Astrocyte of the spinal cord (primary cell): ENCODE data around the gene CDK7.

Experiments used
- DNase-seq: peaks from one replicate; pipeline ENCODE4 v3.0.0; 2011; ENCODE audit warnings: low read depth, low spot score
- H3K4me3 ChIP-seq: 2 replicates; pipeline ENCODE4 v1.5.1; 2011; ENCODE audit warnings: low read depth, mild to moderate bottlenecking, low read length, moderate library complexity
- in situ Hi-C: cut with HindIII; loops from 2 replicates; pipeline ENCODE4 v1.10.0; 2017; ENCODE audit warnings: low sequenced_read_pairs
- TF ChIP-seq, protein P1 (sequence below): IDR thresholded peaks from 2 replicates; pipeline ENCODE4 v1.5.1; 2012; ENCODE audit warnings: low read depth, mild to moderate bottlenecking, low read length, inconsistent platforms

CDK7 gene

DNA sequence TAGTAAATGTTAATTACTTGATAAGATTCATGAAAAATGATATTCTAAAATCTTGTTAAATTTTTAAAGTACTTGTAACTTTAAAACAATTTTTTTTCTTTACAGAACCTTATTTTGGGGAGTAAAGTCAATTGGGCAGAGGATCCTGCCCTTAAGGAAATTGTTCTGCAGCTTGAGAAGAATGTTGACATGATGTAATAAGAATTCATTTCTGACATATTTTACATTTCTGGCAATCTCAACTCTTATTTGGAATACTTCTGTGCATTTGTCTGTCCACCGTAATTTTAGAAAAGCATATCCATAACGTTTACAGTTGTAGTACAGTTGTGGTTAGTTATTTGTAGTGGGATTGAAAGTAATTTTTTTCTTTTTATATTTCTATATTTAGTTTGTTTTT lies 25.1 kb upstream of the CDK7 start:
- TF ChIP-seq, protein P1, sequence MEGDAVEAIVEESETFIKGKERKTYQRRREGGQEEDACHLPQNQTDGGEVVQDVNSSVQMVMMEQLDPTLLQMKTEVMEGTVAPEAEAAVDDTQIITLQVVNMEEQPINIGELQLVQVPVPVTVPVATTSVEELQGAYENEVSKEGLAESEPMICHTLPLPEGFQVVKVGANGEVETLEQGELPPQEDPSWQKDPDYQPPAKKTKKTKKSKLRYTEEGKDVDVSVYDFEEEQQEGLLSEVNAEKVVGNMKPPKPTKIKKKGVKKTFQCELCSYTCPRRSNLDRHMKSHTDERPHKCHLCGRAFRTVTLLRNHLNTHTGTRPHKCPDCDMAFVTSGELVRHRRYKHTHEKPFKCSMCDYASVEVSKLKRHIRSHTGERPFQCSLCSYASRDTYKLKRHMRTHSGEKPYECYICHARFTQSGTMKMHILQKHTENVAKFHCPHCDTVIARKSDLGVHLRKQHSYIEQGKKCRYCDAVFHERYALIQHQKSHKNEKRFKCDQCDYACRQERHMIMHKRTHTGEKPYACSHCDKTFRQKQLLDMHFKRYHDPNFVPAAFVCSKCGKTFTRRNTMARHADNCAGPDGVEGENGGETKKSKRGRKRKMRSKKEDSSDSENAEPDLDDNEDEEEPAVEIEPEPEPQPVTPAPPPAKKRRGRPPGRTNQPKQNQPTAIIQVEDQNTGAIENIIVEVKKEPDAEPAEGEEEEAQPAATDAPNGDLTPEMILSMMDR, result no peak
- no peak for DNase-seq
- H3K4me3 ChIP-seq, result no peak overlapping the region
- in situ Hi-C loops, result no loop called here

DNA sequence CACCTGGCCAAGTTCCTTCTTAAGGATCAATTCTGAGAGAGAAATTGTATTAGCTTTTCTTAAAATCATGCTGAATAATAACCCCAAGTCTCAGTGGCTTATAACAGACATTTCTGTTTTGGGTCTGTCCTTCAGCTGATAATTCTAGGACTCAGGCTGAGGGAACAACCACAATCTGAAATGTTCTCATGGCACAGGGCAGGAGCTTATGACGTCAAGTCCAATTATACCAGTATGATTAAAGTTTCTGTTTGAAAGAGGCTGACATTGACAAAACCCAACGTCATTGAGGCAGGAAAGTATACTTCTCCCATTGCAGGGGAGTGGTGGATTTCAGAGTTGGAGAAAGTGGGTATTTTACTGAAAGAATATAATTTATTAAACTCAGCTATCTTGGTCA lies 23.5 kb upstream of the CDK7 start:
- TF ChIP-seq, protein P1, result no peak
- DNase-seq, result no peak
- H3K4me3 ChIP-seq, result no peak overlapping the region
- in situ Hi-C loops, result no loop called here

DNA sequence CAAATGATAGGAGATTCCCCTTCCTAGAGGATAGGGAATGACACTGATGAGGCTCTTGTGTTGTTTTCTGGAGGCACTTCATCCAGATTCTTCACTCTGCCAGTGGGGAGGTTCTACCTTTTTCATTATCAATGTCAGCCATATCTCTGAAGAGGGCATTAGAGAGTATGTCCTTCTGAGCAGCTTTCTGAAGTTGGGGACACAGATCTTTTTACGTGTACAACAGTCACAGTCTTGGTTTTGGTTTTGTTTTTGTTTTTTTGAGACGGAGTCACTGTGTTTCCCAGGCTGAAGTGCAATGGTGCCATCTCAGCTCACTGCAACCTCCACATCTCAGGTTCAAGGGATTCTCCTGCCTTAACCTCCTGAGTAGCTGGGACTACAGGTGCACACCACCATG lies 22.7 kb upstream of the CDK7 start:
- in situ Hi-C loops, result no loop called here
- no peak overlapping the region for H3K4me3 ChIP-seq
- TF ChIP-seq, protein P1, result no peak
- DNase-seq, result no peak

DNA sequence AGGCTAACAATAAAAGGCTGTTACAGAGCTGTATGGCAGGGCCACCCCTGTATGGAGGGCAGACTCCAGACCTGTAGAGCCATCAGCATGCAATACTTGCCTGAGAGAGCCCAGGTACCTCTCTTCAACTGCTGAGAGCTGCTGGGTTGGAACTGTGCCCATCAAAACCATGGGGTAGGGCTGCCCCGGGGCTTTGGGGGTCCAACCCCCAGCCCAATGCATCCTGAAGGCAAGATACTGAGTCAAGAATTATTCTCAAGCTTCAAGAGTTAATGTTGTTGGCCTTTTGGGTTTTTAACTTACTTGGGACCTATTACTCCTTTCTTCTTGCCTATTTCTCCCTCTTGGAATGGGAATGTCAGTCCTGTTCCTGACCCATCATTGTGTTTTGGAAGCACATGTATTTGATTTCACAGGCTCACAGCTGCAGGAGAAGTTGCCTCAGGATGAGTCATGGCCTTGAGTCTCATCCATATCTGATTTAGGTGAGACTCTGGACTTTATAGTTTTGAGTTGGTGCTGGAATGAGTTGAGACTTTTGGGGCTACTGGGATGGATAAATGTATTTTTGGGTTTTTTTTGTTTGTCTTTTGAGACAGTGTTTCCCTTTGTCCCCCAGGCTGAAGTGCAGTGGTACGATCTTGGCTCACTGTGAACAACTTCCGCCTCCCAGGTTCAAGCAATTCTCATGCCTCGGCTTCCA lies 21.0 kb upstream of the CDK7 start:
- DNase-seq, result peak; percentile 26
- TF ChIP-seq, protein P1, result no peak
- H3K4me3 ChIP-seq, result no peak overlapping the region
- in situ Hi-C loops, result no loop called here

DNA sequence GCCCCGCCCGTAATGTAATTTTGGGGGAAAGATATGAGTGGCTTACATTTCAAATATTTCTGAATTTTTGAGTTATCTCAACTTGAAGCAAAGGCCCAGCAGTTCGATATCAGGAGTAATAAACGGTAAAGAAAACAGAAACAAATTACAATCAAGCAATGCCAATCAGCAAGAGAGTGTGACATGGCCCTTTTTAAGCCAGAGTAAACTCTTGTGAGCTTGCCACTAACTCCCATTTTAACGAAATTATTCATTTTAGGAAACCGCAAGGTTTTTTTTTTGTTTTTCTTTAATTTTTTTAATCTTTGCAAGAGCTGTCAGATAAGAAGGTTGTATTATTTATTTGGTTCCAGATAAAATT lies 17.6 kb upstream of the CDK7 start:
- H3K4me3 ChIP-seq, result peak overlapping the region; percentile 99
- in situ Hi-C loops, result no loop called here
- DNase-seq, result no peak
- TF ChIP-seq, protein P1, result no peak

DNA sequence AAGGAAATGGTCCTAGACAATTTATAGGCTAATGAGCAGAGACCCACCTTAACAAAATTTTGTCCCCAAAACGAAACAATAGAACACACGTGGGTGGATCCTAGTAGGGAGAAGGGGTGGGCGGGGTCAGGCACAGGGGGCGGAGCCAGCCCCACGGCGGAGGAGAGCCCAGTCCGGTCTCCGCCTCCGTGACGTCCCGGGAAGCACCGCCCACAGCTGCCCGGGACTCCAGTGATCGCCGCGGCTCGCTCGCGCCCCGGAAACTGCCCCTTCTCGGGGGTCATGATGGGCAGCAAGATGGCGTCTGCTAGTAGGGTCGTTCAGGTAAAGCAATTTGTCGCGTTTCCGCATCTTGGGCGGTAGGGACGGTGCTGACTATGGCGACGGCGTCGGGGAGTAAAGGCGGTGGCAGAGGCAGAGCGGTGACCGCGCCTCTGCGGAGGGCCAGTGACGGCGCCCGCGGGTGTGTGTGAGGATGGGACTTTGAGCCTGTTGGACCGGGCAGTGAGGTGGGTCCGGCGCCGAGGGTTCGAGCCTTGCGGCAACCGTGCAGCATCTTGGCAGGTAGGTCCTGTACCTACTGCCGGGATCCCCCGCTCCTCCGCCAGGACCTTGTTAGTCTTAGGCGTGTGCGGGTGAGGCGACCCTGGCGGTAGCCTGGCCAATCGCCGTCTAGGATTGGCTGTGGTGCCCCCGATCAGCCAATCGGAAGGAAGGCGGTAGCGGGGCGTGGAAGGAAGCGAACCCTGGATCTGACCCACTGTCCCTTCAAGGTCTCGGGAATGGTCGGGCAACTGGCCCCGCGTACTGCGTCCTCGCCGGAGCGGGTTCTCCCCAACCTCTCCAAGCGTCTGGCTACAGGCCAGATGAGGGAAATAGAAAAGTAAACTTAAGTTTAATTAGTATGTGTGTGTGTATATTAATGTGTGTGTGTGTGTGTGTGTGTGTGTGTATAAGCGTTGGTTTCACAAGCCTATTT lies 16.8 kb upstream of the CDK7 start:
- H3K4me3 ChIP-seq, result peak overlapping the region; percentile 99
- TF ChIP-seq, protein P1, result no peak
- DNase-seq, result peak; percentile 94
- in situ Hi-C loops, result no loop called here
